ENCODE data around the gene ADAMTS2.

Gene ADAMTS2

GRCh38 chr5:179171251-179171815 is 173.9 kb downstream of the ADAMTS2 start:
- DNase-seq: no peak

- no peak for DNase-seq
Observed at GRCh38 chr5:179170606-179171005, 174.7 kb downstream of the ADAMTS2 start.

GRCh38 chr5:179169836-179170235 is 175.4 kb downstream of the ADAMTS2 start:
- no peak for DNase-seq

DNA sequence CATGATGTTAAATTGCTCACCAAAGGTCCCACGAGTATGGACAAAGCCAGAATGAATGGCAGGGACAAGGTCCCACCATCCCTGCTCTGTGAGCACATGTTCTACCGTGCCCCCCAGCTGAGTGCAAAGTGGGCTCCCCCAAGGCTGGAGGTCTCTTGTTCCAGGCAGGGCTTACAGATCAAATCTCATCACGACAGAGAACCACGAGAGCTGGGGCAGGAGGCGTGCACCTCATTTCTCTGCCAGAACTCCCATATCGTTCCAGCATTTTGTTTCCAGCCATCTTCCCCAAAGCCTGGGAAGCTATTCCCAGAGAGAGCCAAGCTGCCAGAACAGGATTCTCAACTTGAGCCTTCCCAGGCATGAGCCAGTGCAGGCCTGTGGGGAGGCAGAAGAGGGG is 176.6 kb downstream of the ADAMTS2 start:
- DNase-seq: peak; percentile 34

DNA sequence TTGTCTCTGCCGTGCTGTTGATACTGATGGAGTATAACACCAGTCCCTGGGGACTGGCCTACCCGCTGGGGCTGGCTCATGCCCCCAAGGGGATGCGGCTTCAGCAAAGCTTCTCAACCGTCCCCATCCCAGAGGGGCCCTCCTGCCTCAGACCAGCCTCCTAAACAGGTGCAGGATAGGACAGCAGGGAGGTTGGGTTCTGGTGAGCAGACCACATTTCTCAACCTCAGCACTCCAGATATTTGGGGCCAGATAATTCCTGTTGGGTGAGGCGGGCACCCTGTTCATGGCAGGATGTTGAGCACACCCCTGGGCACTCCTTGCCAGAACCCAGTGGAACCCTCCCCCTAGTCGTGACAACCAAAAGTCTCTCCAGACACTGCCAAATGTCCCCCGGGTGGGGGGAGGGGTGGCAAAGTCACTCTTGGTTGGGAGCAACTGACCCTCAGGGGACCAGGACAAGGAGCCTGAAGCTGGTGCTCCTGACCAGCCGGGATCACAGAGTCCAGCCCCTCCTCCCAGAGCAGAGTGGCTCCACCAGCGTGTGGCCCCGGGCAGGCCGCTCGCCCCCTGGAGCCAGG is 177.3 kb downstream of the ADAMTS2 start:
- peak; percentile 38 for DNase-seq

GRCh38 chr5:179166886-179167841 is 178.1 kb downstream of the ADAMTS2 start:
- DNase-seq: peak; percentile 58

DNA sequence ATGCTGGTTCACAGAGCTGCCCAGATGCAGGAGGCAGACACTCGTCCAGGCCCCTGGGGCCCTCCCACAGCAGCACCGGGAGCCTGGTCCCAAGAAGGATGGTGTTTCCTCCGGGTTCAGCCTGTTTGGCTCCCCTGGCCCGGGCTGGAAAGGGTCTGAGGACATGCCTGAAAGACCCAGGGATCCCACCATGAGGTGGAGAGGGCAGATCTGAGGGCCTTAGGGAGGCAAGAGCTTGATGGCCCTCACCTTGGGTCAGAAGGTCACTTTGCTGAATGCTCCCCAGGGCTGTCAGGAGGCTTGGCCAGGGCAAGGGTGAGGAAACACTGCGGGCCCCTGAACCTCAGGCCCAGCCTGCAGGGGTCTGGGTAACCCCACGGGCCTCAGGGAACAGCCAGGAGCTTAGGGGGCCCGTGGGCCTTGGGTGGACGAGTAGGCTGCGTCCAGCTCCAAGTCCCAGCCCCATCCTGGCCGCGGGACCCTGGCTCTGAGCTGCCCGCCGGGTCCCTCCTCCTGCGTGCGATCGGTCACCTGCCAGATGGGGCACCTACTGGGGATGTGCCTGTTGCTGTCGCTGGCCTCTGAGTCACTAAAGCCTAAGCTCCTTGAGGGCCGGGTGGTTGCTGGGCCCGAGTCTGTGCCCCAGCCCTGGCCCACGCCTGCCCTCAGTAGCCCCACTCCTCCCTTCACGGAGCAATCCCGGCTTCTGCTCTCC is 178.9 kb downstream of the ADAMTS2 start:
- peak; percentile 36 for DNase-seq

DNA sequence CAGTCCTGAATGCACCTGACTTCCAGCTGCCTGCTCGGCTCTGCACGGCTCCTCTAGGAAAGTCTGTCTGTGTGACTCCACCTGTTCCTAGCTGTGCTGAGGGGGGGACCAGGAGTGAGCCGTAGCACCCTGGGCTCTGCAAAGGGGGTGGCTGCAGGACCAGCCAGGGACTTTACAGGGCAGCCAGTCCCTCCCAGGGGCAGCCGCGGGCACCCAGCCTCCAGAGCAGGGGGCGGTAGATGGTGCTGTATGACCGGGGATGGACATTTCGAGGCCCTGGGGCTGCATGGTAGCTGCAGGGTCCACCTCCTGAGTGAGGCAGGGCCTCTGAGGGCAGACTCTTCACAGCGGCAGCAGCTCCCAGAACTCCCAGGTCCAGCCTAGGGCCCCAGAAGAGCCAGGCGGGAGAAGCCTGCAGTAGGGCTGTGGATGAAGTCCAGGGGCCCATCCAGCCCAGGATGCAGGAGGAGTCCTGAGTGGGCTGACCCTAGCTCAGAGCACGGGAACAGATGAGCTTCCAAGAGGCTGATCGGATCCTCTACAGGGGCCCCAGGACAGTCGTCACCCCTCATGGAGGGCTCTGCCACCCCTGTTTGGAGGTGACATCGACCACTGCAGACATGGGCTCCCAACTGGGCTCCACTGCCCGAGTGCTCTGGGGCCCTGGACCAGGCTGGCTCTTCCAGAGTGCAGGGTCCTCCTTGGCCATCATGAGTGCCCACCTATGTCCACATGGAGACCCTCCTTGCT is 179.7 kb downstream of the ADAMTS2 start:
- DNase-seq: peak; percentile 44

DNA sequence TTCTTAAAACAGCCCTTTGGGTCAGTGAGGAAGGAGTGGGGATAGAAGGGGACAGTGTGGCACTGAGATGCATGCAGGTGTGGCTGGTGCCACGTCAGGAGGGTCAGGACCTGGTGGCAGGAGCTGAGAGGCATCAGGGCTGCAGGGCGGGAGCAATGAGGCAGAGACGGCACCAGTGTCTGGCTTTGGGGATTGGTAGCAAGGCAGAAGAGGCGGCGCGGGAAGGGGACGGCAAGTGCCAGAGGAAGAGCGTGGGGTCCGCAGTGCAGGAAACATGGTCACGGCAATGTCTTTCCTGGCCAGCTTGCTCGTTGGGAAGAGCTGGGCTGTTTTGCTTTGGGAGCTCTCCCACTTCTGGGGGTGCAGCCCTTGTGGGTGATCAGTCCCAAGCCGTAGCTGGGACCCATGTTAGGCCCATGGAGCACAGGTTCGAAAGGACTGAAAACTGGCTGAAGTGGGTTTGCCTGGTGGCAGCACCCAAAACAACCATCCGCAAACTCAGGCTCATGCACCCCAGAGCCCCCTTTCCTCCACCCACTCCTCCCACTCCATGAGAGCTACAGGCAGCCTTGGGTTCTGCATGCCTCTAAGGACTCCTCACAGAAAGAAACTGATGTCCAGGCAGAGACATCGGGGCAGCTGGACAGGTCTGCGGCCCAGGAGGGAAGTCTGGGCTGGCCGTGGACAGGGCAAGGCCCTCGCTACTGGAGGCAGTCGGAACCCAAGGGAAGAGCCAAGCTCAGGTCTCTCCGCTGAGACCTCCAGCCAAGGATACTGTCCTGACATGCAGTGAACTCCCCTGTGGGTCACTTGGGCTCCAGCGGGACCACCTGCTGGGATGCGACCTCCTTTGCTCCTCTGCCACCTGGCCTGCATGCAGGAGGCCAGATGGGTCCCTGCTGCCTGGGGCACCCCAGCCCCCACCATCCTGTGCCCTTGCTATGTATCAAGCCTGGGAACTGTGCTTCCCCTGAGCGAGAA is 180.6 kb downstream of the ADAMTS2 start:
- peak; percentile 50 for DNase-seq

DNA sequence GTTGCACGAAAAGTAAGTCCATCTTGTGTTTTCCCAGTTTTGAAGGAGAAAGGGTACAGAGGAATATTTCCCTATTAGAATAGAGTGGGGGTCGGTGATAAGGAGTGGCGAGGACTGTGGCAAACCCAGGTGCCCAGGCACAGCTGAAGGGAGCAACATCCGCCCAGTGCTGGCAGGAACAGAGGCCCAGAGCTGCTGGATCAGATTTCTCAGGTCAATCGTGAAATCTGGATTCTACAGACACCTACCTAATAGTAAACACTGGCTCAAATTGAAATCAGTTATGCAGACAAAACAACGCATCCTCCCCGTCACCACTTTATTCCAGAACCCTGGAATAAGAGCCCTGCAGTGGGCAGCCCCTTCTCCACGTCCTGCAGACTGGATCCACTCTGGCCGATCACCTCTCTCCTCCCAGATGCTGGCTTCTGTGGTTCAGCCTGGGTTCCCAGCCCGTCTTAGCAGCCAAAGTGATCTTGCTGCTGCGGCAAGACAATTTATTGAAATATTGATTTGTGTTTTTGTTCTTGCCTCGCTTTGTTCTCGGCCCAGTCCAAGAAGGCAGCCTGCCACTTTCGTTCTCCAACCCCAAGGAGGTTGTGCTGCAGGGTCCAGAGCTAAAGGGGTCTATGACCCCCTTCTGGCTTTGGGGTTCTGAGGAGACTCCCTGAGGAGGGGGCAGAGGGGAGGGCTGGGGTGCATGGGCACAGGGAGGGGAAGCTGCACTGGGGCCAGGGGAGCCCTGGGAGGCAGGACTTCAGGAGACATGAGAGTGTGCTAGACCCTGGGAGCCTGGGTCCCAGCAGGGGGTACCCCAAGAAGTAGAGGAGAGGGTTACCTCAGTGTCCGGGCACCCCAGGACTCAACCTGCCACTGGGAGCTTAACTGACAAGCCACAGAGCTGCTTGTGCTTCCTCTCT is 181.8 kb downstream of the ADAMTS2 start:
- DNase-seq: peak; percentile 21

- DNase-seq: peak; percentile 41
Observed at GRCh38 chr5:179162351-179163235, 182.7 kb downstream of the ADAMTS2 start.

- DNase-seq: peak; percentile 31
Observed at GRCh38 chr5:179161901-179162300, 183.4 kb downstream of the ADAMTS2 start.

DNA sequence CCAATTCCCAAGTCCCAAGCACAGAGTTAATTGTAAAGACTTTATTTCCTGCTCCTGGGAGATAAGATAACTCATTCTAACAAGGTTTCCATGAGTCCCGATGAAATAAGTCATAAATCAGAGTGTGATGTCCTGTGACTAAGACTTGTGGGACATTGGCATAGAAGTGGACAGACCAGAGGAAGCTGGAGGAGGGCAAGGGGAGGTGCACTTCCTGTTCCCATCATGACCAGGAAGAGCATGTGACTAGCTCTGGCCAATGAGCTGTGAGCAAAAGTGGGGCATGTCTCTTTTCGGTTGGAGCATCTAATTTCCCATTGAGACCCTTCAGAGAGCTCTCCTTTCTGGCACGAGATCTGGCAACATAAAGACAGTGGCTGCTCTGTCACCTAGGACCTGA is 184.7 kb downstream of the ADAMTS2 start:
- peak; percentile 9 for DNase-seq

DNA sequence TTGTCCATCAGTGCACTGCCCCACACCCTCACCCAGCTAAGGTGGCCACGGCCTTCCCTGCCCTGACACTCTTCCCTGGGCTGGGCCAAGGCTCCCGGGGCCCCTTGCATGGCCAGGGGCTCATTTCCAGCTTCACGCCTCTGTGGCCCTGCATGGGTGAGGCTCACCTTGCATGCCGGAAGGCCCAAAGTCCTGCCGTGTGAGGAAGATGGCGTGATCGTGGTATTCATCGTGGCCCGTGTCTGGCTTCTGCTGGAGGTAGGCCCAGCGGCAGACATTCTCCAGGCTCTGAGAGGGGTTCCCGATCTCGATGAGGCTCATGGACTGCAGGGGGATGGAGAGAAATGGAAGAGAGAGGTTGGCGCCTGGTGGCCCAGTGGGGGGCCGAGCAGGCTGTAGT is 186.7 kb downstream of the ADAMTS2 start:
- DNase-seq: peak; percentile 29

DNA sequence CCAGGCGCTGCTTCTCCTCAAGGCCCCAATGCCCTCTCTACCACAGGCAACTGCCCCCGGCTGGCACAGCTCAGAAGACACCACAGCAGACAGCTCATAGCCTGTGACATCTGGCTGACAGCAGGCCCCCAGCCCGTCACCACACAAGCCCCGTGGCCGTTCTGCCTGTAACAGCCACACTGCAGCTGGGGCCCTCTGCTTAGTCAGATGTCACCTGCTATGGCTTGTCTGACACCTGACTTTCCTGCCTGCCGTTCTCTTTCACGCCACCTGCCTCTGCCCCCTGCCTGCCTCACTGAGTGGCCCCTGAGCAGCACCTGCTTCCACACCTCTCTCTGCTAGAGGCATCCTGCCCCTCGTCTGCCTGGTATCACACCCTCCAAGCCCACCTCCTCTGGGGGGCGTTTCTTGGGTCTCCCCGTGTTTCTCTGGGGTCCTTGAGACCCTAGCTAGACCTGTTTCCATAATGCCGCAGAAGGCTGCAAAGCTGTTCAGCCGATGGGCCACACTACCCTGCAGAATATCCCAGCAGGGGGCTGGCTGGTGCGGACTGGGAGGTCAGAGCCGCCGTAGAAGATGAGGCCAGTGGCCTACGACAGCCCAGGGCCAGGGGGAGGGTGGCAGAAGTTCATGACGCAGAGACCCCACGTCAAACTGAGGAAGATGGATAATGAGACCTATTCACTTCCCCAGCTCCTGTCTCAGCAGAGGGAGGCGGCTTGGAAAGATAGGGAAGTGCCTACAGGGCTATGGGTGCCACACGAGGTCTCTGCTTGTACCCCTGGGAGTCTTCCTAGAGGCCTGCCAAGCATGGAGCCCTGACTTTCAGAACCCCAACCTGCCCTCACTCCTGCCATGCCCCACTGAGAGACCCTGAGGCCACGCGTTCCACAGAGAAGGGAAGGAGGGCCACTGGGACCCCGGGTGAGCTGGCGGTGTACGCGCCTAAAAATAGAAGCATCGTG is 190.0 kb downstream of the ADAMTS2 start:
- peak; percentile 45 for DNase-seq

DNA sequence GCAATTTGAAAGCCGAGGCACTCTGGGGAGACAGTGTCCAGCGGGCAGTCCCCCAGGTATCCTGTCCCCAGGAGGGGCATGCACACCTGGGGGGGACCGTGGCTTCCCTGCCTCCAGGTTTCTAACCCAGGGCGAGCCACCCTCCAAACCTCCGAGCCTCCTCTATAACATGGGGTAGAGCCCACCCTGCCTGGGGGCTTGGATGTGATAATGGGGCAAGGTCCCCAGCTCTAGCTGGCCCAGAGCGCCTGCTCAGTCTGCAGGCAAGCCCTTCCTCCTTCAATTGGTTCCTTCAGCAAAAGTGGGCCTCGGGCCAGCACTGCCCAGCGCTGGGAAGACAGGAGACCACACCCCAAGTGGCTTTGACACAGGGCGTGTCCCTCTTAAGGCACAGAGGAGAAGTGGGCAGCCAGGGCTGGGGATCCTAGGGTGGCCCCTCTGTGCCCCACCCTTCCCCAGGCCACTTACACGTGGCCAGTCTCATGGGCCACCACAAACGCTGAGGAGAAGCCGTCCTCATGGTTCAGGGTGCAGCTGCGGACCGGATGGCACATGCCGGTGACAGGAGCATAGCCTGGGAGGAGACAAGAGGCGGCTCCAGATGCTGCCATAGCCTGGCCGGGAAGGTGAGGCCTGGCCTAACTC is 190.8 kb downstream of the ADAMTS2 start:
- DNase-seq: peak; percentile 34

DNA sequence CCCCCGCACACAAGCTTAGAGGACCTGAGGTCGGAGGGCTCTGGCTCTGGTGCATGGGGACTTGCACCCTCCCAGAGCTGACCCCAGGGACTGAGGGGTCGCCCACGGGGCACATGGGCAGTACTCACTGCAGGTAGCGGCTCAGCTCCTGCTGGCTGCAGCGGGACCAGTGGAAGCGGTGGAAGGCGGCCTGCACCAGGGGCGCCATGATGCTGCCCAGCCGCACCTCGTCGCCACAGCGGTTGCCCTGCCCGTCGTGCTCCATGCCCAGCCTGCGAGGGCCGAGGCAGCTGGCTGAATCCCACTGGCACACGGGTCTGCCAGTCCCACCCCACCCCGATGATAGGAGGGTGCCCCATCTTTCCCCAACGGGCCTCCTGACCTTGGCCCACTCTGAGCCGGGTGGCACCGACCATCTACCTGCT is 191.3 kb downstream of the ADAMTS2 start:
- DNase-seq: peak; percentile 40

Data from islet precursor cell (in vitro differentiated cells).